Peyer's patch (tissue), 4 donors: ENCODE data around the gene URGCP. TPM values are rescaled to one million over a fixed set of nuclear protein-coding genes. Genes with fewer than 3 reads are reported as not detected.

ENCODE experiments used
- DNase-seq, 3 donors: peaks; one replicate each; pipeline ENCODE4 v3.0.0-alpha.2; 2017 to 2019
- H3K27ac ChIP-seq, 4 donors: fragments of 200-600 bp; sonication (generic); one replicate each; pipeline ENCODE4 v1.5.1; 2016 to 2019
- H3K27me3 ChIP-seq, 2 donors: fragments of 200-600 bp; sonication (generic); one replicate each; pipeline ENCODE4 v1.5.1; 2019
- H3K36me3 ChIP-seq, 3 donors: fragments of 200-600 bp; sonication (generic); one replicate each; pipeline ENCODE4 v1.5.1; 2016 to 2019
- H3K4me1 ChIP-seq, 4 donors: fragments of 200-600 bp; sonication (generic); one replicate each; pipeline ENCODE4 v1.5.1; 2016 to 2019
- H3K4me3 ChIP-seq, 4 donors: fragments of 200-600 bp; sonication (generic); 1 replicate in 3 of 4; 2 replicates in 1 of 4; pipeline ENCODE4 v1.5.1; 2016 to 2019; ENCODE audit warnings: mild to moderate bottlenecking in 1 of 4
- H3K9me3 ChIP-seq, 4 donors: fragments of 200-600 bp; sonication (generic); one replicate each; pipeline ENCODE4 v1.5.1; 2016 to 2019; ENCODE audit warnings: mild to moderate bottlenecking in 1 of 4
- POLR2A ChIP-seq, 2 donors: fragments of 450-650 bp; IDR thresholded peaks; one replicate each; pipeline ENCODE4 v1.5.1; 2017; ENCODE audit warnings: antibody characterized with exemption in 2 of 2, mild to moderate bottlenecking in 2 of 2, moderate library complexity in 2 of 2
- total RNA-seq, 4 donors: library from RNA; depleted of rRNA; stranded (reverse); fragments of >200 nt; gene quantifications; one replicate each; pipeline ENCODE4 v1.1.0, GENCODE V29; 2016
- TF ChIP-seq, protein P1 (sequence below), 6 experiments: fragments of 450-650 bp in 4 of 6; fragments of 200-600 bp in 2 of 6; sonication (generic) in 1 of 6; IDR thresholded peaks; one replicate each; pipeline ENCODE4 v1.5.1; 2017 to 2019; ENCODE audit warnings: antibody characterized with exemption in 6 of 6, mild to moderate bottlenecking in 3 of 6, moderate library complexity in 1 of 6

URGCP gene, protein sequence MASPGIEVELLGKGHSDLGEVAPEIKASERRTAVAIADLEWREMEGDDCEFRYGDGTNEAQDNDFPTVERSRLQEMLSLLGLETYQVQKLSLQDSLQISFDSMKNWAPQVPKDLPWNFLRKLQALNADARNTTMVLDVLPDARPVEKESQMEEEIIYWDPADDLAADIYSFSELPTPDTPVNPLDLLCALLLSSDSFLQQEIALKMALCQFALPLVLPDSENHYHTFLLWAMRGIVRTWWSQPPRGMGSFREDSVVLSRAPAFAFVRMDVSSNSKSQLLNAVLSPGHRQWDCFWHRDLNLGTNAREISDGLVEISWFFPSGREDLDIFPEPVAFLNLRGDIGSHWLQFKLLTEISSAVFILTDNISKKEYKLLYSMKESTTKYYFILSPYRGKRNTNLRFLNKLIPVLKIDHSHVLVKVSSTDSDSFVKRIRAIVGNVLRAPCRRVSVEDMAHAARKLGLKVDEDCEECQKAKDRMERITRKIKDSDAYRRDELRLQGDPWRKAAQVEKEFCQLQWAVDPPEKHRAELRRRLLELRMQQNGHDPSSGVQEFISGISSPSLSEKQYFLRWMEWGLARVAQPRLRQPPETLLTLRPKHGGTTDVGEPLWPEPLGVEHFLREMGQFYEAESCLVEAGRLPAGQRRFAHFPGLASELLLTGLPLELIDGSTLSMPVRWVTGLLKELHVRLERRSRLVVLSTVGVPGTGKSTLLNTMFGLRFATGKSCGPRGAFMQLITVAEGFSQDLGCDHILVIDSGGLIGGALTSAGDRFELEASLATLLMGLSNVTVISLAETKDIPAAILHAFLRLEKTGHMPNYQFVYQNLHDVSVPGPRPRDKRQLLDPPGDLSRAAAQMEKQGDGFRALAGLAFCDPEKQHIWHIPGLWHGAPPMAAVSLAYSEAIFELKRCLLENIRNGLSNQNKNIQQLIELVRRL
- total RNA-seq, result 10 to 100 TPM; 43.7 to 91.0 (median 80.3) TPM

DNA sequence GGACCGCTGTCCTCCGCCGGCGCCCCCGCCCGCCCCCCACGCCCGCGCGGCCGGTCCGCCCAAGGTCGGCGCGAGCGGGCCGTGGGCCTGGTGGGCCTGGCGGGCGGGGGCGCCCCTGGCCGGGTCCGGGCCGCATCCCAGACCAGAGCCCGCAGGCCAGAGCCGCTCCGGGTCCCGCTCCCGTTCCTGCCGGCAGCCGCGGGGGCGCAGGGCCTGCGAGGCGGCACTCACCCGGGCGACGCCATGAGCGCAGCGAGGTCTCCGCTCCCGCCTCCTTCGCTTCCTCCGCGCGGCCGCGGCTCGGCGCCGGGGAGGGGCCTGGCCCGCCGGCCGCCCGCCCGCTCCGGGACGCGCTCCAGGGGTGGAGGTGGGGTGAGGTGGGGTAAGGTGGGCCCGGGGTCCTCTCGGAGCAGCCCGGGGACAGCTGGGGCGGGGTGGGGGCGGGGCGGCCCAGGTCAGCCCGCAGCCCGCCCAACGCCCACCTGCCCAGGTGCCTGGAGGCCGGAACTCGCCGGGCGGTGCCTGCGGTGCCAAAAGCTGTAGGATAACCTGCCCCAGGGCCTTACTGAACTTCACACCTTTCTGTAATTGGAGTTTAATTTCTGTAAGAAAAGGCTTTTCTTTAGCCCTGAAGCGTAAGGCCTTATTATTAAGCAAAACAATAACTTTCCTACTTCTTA is at the start of gene URGCP:
Gene URGCP, minus strand, starts transcription at position 266 of the 680 bp plus-strand sequence. Its CDS starts 21 bp downstream, at position 245.
- Histone ChIP-seq H3K4me1 (peaks cover 0 to 31% (median 3%) of the 10 kb centered on the region in 4 donors), H3K27ac (peak within 1 kb of the TSS; percentile 79 to 97 (median 89)), H3K9me3 (no peaks in the 10 kb centered on the region), H3K27me3 (no peaks in the 10 kb centered on the region), H3K4me3 (peak within 1 kb of the TSS; percentile 60 to 98 (median 84)), H3K36me3 (no peaks in the 10 kb centered on the region)
- TF ChIP-seq, protein P1, sequence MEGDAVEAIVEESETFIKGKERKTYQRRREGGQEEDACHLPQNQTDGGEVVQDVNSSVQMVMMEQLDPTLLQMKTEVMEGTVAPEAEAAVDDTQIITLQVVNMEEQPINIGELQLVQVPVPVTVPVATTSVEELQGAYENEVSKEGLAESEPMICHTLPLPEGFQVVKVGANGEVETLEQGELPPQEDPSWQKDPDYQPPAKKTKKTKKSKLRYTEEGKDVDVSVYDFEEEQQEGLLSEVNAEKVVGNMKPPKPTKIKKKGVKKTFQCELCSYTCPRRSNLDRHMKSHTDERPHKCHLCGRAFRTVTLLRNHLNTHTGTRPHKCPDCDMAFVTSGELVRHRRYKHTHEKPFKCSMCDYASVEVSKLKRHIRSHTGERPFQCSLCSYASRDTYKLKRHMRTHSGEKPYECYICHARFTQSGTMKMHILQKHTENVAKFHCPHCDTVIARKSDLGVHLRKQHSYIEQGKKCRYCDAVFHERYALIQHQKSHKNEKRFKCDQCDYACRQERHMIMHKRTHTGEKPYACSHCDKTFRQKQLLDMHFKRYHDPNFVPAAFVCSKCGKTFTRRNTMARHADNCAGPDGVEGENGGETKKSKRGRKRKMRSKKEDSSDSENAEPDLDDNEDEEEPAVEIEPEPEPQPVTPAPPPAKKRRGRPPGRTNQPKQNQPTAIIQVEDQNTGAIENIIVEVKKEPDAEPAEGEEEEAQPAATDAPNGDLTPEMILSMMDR (IDR thresholded peaks at IDR 0.05), result no peak
- TF ChIP-seq POLR2A (IDR thresholded peaks at IDR 0.05), result peak in 1 of 2 donors; percentile 28
- DNase-seq, result peak; percentile 35 to 79 (median 66)

DNA sequence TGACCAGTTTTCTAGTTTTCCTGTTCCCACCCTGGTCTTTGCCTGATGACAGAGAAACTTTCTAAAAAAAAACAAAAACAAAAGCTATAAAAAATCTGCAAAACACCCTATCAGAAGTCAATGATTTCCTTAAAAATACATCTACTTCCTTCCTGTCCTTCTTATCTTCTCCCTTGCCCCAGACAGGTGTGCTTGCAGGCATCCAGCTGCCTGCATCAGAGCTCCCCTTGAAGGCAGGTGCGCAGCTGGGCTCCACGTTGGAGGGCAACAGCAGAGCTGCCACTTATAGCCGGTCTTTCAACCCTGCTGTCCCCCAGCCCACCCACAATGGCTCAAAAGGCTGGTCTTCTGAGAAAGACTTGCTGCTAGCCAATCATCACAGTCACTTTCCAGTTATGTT is 49.6 kb upstream of the URGCP start:
- DNase-seq, result no peak
- Histone ChIP-seq H3K27me3 (no peaks in the 10 kb centered on the region), H3K36me3 (peaks cover 0 to 21% (median 0%) of the 10 kb centered on the region in 3 donors), H3K4me3 (no peak overlapping the region), H3K27ac (no peak overlapping the region), H3K4me1 (no peaks in the 10 kb centered on the region), H3K9me3 (no peaks in the 10 kb centered on the region)
- TF ChIP-seq, protein P1 (IDR thresholded peaks at IDR 0.05), result no peak
- TF ChIP-seq POLR2A (IDR thresholded peaks at IDR 0.05), result no peak

DNA sequence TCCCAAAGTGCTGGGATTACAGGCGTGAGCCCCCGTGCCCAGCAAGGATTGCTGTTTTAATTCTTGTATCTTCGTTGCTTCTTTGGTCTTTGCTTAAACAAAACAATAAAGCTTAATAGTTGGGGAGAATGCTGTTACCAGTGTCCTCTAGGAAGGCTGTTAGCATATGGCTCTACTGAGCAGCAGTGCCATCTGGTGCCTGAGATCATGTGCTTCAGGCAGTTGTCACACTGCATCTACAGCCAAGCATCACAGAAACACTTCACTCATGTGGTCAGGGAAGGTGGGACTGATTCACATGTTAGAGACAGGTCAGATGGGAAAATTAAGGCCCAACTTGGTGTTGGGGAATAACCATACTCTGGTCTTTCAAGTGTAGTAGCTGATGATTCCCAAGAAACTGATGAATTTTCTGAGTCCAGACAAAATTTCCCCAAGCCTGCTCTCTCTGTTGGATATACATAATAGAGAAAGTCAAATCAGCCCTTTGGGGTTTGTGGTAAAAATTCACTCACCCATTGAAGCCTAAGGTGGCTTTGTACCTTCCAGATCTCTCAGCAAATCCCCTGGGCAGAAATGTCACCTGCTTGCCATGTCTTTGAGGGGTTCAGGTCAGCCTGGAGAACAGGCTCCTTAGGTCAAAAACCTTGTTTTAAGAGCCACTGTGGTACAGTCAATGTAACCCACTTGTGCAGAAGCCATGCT is 48.3 kb upstream of the URGCP start:
- no peaks in the 10 kb centered on the region for H3K9me3 ChIP-seq
- H3K36me3 ChIP-seq, result peaks cover 0 to 31% (median 0%) of the 10 kb centered on the region in 3 donors
- no peak overlapping the region for H3K27ac ChIP-seq
- TF ChIP-seq POLR2A (IDR thresholded peaks at IDR 0.05), result no peak
- TF ChIP-seq, protein P1 (IDR thresholded peaks at IDR 0.05), result peak in 4 of 6 experiments; percentile 24 to 74 (median 67)
- DNase-seq, result peak in 1 of 3 donors; percentile 77
- H3K4me1 ChIP-seq, result no peaks in the 10 kb centered on the region
- no peaks in the 10 kb centered on the region for H3K27me3 ChIP-seq
- no peak overlapping the region for H3K4me3 ChIP-seq

DNA sequence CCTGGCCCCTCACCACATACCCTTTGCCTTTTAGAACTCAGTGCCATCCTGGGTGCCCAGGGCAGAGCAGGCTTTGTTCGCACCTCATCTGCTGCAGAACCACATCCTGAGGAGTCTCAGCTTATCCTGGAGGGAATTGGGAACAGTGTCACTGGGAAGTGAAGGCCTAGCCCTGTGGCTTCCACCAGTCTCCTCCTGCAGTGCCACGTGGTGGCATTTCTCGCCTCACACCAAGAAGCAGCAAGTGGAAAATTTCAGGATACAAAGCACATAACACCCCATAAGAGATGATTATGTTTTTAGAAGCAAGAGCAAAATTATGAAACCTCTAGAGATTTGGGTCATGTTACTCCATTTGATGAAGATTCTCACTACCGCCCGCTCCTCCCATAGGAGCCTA is 46.7 kb upstream of the URGCP start:
- TF ChIP-seq POLR2A (IDR thresholded peaks at IDR 0.05), result no peak
- TF ChIP-seq, protein P1 (IDR thresholded peaks at IDR 0.05), result no peak
- H3K4me1 ChIP-seq, result no peaks in the 10 kb centered on the region
- H3K27ac ChIP-seq, result no peak overlapping the region
- peaks cover 0 to 39% (median 0%) of the 10 kb centered on the region in 3 donors for H3K36me3 ChIP-seq
- no peaks in the 10 kb centered on the region for H3K9me3 ChIP-seq
- no peak for DNase-seq
- H3K27me3 ChIP-seq, result no peaks in the 10 kb centered on the region
- no peak overlapping the region for H3K4me3 ChIP-seq
